ENCODE data around the gene TOM1L2.

TOM1L2 gene

DNA sequence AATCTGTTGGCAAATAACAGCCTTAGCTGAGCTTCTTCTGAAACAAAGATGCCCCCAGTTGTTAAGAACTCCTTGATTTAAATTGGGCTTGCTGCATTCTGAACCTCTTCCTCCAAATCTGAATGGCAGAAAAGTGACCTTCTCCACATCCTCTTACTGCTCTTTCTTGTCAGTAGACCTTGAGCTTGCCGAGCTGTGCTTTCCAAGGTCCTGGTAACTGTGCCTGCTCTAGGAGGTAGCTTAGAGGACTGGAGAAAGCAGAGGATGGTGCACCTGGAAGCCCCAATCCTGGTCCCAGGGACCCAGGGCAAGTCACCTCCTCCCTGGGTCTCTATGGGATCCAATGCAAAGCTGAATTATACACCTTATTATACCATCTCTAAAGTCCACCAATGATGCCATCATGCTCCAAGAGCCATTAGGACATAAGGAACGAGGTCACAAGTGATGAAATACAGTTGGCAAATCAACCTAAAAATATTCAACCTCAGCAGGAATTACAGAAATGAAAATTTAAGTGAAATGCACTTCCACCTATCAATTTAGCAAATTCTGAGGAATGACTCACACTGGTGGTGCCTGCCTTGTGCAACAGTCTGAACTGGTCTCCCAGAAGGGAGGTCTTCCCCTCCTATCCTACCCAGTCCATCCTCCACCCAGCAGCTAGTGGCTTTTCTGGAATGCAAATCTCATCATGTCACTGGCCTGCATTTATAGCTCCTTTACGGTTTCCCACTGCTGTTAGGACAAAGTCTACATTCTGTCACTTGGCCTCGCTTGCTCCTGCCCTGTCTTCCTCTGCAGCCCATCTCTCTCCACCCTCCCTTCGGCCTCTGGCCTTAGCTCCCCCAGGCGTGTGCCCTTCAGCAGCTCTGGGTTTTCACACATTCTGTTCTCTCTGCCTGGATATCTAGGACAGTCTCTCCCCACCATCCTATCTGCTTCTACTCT lies 36.6 kb downstream of the TOM1L2 start:
- no peak overlapping the region for H3K4me3 ChIP-seq (ENCODE audit: low read depth, low read length)
- TF ChIP-seq, protein P1, sequence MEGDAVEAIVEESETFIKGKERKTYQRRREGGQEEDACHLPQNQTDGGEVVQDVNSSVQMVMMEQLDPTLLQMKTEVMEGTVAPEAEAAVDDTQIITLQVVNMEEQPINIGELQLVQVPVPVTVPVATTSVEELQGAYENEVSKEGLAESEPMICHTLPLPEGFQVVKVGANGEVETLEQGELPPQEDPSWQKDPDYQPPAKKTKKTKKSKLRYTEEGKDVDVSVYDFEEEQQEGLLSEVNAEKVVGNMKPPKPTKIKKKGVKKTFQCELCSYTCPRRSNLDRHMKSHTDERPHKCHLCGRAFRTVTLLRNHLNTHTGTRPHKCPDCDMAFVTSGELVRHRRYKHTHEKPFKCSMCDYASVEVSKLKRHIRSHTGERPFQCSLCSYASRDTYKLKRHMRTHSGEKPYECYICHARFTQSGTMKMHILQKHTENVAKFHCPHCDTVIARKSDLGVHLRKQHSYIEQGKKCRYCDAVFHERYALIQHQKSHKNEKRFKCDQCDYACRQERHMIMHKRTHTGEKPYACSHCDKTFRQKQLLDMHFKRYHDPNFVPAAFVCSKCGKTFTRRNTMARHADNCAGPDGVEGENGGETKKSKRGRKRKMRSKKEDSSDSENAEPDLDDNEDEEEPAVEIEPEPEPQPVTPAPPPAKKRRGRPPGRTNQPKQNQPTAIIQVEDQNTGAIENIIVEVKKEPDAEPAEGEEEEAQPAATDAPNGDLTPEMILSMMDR (IDR thresholded peaks at IDR 0.05; ENCODE audit: insufficient read depth, low read depth, low read length, missing control alignments), result no peak
- no peak for DNase-seq (ENCODE audit: low read depth)

DNA sequence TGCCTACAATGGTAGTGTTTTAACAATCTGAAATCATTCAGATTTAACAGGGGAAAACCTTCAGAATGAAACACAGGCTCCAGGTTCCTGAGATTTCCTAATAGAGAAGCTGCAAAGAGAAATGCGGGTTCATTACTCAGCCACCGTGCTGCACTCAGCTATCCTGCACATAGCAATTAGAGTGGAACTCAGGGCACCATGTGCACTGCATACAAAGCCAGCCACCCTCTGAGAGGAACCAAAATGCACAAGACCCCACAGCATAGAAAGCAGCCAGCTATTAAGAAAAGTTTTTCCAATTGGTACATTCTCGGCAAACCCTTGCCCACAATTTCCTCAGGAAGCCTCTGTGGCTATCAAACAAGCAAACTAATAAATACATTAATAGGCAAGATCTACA lies 37.4 kb downstream of the TOM1L2 start:
- no peak overlapping the region for H3K4me3 ChIP-seq (ENCODE audit: low read depth, low read length)
- TF ChIP-seq, protein P1 (IDR thresholded peaks at IDR 0.05; ENCODE audit: insufficient read depth, low read depth, low read length, missing control alignments), result no peak
- DNase-seq (ENCODE audit: low read depth), result no peak

DNA sequence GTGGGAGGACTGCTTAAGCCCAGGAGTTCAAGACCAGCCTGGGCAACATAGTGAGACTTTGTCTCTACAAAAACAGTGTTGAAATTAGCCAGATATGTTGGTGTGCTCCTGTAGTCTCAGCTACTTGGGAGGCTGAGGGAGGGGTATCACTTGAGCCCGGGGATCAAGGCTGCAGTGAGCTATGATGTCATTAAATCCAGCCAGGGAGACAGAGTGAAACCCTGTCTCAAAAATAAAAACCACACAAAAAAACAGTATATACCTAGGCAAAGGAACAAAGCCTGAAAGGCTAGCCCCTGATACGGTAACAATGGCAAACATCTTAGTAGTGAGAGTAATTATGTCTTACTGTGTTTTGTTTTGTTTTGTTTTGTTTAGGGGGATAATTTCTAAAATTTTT lies 38.0 kb downstream of the TOM1L2 start:
- no peak for DNase-seq (ENCODE audit: low read depth)
- TF ChIP-seq, protein P1 (IDR thresholded peaks at IDR 0.05; ENCODE audit: insufficient read depth, low read depth, low read length, missing control alignments), result no peak
- no peak overlapping the region for H3K4me3 ChIP-seq (ENCODE audit: low read depth, low read length)

DNA sequence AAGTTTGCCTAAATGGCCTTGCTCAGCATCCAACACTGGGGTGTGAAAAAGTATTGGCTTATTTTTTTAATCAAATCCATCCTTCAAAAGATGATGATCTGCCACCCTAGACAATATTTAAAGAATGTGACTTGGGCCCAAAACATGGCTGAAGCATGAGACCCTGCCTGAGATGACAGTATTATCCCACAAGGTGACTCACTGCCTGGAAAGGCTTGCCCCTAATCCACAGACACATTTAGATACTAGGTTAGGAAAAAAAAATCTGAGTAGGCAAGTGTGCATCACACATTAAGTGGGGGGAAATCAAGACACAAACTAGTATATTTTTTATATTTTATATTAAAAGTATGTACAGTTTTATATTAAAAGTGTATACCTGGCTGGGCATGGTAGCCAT lies 38.4 kb downstream of the TOM1L2 start:
- no peak for DNase-seq (ENCODE audit: low read depth)
- TF ChIP-seq, protein P1 (IDR thresholded peaks at IDR 0.05; ENCODE audit: insufficient read depth, low read depth, low read length, missing control alignments), result no peak
- H3K4me3 ChIP-seq (ENCODE audit: low read depth, low read length), result no peak overlapping the region

DNA sequence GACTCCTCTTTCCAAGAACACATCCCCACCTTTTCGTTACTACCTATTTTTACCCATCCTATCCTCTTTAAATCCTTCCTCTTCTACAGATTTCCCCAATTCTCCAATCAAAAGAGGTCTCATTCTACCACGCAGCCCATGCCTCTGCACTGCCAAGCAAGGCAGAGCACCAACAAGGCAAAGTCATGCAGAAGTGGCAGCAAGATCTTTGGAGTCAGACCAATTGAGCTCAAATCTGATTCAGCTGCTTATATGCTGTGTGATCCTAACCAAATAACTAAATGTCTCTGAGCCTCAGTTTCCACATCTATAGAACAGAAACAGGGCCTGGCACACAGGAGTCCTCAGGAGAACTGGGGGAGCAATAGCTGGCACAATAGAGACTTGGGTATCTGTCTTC lies 41.0 kb downstream of the TOM1L2 start:
- H3K4me3 ChIP-seq (ENCODE audit: low read depth, low read length), result no peak overlapping the region
- DNase-seq (ENCODE audit: low read depth), result no peak
- TF ChIP-seq, protein P1 (IDR thresholded peaks at IDR 0.05; ENCODE audit: insufficient read depth, low read depth, low read length, missing control alignments), result no peak

DNA sequence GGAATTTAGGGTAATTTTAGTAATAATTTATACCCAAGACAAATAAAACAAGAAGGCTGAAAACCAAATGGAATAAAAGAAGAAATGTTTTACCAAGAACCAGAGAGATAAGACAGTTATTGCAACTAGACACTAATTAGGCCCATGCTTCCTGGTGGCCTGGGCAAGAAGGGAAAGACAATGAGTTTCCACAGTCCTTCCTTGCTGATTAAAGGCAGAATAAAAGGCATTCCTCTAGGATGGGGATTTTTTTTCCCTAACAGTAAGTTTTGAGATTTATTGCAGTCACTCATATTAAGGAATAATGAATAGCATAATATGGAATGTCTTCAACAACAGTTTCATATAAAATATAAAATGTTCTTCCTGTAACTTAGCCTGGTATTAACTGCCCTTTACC lies 41.5 kb downstream of the TOM1L2 start:
- TF ChIP-seq, protein P1 (IDR thresholded peaks at IDR 0.05; ENCODE audit: insufficient read depth, low read depth, low read length, missing control alignments), result no peak
- DNase-seq (ENCODE audit: low read depth), result no peak
- no peak overlapping the region for H3K4me3 ChIP-seq (ENCODE audit: low read depth, low read length)
